ENCODE results near the gene ZBTB7C.

The ZBTB7C gene

DNA sequence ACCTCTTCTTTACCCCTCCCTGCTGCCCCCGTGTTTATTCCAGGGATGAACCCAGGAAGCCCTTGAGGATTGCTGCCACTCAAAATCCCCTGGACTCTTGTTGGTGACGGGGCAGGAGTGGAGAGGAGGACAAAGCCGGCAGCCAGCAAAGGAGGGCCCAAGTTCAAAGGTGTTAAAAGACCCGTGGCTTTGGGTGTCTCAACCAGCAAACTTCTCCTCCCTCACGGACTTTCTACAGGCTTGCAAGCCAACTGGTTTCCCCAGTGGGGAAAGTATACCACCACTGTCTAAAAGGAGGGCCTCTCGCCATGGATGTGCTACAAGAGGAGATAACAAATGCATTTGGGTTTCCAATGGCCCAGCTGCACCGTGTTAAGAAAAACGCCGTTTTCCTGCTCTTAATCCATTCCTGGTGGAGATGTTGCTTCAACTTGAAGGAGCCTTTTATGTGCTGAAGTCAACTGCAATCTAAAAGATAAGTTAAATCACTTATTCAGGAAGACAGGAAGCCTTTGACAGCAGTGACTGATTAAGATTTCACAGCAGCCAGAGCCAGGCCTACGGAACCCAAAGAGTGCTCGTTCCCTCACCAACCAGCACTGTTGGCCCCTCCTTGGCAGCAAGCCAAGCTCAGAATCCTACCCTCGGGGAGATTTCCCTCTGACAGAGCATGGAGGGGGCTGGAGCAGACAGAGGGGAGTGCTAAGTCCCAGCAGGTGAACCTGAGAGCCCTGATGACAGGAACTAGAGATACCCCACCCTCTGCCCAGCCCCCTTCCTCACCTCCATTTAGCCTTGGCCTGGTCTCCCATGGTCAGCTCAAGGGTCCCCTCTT is 57.8 kb downstream of the ZBTB7C start:
- DNase-seq: no peak

DNA sequence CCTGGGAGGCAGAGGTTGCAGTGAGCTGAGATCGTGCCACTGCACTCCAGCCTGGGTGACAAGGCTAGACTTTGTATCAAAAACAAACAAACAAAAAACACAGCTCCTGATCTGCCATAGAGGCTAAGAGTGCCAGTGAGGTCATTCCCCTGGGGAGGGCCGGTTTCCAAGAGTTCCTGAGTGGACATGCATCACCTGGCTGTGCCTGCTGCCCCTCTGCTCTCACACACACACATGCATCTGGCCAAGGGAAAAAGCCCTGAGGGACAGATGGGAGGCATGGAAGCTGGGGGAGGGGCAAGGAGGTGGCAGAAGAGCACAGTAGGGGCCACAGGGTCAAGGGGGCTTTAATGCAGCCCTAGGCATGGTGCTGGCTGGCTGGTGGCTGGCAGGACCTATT is 60.4 kb downstream of the ZBTB7C start:
- DNase-seq: no peak

DNA sequence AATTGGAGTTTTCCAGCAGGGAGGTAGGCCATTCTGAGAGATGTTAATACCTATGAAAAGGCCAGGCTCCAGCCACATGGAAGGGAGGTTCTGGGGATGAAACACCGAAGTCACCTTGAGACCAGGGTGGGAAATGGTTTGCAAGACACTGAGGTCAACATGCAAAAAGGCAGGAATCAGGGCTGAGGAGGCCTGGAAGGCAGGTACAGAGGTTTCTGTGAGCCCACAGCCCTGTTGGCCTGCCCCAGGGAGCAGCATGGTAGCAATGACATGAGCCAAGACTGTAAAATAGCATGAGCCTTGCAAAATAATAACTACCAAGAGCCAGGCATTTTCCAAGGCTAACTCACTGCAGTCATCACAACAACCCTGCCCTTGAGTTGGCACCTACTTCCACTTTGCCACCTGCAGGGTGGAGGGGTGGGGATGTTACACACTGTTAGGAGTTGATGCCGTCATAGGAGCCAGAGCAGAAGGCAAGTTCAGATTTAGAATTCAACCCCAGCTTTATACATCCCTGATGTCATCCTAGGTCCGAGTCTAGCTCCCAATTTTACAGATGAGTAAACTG is 61.3 kb downstream of the ZBTB7C start:
- DNase-seq: no peak

DNA sequence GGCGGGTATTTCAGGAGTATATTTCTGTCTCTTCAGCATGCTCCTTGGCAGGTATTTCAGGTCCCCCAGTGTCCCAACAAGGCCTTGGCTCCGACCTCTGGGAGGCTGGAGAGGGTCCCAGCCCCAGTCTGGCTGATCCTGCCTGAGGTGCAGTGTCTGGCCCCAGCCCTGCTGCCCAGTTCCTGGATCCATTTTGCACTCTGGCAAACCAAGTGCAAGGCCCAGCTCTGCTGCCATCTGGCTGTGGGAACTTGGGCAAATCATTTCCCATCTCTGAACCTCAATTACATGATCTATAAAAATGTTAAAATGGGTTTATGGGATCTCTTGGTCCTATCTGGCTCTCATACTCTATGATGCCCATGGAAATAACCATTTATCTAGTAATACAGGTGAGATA is 63.6 kb downstream of the ZBTB7C start:
- no peak for DNase-seq

DNA sequence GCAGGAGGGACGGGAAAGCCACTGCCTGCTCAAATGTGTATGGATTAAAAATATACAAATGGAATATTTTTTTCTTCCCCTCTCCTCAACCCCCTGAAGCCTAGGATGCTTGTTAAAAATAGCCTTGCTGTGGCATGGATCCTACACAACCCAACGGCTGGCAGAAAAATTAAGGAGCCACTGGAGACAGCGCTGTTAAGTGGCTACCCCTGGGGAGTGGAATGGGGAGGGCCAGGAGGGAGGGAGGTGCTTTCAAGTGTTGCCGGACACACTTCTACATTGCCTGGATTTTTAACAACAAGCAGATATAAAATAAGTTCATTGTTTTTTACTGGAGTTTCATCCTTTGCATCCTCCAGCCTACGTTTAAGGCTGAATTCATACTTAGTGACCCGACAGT is 66.6 kb downstream of the ZBTB7C start:
- DNase-seq: no peak

DNA sequence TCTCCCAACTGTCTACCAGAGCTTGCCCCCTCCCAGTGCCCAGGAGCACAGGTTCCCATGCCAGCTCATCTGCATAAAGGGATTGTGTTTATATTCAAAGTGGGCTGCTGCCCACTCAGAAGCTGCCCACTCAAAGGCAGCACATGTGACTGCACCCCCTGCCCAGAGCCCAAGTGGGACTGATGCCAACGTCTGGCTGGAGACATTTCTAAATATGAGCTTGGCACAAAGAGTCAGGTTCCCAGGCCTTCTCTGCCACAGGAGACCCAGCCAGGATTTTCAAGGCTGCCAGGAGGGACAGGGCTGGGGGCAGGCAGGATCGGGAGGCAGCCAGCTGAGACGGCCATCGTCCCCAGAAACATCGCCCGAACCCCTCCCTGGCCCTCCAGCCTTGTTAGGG is 67.1 kb downstream of the ZBTB7C start:
- no peak for DNase-seq

DNA sequence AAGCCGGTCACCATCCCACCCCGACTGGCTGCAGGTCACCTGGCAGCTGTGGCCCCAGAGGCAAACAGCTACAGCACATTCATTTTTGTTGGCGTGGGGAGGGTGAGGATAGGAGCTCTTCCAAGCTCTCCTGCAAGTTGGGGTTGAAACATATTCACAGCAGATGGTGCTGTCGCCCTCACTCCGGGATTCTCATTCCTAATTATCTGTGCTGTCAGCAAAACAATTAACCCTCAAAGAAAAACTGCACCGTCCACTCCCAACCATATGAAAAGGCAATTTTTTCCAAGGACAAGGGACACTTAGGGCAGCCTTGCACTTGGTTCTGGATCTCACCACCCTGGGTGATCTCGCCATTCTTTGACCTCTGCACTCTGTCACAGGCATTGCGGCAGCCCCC is 68.6 kb downstream of the ZBTB7C start:
- DNase-seq: no peak

DNA sequence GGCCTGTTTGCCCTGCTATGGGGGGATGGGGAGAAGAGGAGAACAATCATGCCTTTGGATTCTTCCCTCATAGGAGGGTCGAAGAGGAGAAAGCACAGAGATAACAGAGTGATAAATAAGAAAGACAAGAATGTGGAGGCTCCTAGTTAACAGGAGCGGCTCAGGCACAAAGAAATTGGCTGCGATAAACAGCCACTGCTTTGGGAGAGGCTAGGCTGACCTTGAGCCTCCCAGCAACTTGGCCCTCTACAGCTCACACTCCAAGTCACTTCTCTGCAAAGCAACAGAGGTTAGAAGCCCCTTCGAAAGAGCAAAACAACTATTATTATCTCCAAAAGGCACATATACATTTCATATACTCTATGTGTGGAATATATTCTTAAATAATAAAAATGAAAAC is 69.5 kb downstream of the ZBTB7C start:
- no peak for DNase-seq

DNA sequence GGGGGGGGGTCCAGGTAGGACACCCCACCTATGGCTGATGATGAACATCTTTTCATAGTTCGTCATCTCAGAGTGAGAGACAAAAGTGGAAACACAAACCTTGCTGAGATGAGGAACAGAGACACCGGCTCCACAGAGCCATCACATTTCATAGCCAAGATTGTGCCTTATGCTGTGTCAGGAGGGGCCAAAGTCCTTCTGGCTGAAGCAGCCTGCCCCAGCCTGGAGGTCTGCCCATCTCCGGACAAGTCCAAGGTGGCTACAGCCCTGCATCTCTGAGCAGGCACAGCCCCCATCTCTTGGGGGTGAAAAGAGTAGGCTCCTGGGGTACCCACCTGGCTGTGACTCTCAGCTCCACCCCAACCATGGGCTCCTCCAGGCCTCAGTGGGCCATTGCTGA is 70.3 kb downstream of the ZBTB7C start:
- DNase-seq: no peak

DNA sequence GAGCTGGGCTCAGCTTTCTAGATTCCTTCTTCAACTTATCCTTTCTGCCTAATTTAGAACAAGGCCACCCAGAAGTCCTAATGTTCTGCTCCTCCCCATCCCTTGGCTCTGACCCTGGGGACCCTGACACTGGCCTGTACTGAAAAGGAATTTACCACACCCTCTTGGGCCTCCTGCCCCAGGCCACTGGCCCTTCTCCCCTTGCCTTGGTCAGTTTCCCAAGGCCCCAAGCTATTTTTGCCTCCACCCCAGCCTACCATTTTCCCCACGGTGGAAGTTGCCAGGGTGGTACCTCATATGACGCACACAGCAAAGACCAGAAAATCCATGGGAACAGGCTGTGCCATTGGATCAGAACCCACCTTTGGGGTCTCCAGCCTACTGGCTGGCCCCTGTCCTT is 72.1 kb downstream of the ZBTB7C start:
- DNase-seq: no peak

DNA sequence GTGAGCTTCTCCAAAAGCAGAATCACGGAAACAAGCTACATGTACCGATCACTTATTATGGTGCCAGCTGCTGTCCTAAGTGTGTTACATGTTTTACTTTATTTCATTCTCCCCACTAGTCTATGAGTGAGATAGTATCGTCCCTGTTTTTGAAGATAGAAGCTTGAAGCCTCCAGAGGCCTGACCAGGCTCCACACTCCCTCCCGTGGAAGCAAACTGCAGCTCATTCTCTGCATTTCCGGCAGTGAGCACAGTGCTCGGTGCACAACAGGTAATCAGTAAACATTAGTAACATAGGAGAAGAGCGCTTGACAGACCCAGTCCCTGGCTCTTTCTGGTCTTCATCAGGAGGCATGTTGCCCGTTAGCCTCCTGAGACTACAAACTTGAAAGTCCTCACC is 72.9 kb downstream of the ZBTB7C start:
- DNase-seq: no peak

DNA sequence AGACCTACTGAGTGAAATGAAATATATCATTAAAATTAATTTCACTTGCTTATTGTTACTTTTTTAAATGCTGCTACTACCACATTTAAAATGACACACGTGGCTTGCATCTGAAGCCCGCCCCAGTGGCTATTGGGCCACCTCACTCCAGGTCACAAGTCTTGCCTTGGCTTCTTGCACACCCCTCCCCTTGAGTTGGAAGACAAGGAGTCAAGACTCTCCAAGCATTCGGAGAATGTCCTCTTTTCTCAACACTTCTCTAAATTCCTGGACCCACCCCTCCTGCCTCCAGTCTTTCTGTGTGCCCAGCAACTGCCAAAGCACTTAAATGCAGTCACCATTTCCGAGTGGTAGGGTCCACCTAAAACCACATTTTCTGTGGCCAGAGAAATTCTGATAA is 73.4 kb downstream of the ZBTB7C start:
- no peak for DNase-seq

DNA sequence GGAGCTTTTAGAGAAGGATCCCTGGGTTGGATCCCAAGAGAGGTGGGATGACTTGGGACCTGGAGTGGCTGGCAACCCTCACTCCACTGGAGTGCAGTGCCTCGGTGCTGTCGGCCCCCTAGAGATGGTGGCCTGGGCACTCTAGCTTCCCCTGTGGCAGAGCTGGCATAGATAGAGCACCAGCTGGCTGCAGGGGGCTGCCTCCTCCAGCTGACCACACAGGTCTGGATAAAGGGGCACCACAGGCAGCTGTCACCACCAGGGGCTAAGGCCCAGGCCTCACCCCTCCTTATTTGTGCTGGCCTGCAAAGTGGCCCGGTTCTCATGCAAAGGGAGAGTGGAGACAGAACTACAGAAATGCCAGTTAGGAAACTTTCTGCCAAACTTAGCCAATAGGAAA is 74.3 kb downstream of the ZBTB7C start:
- DNase-seq: no peak

DNA sequence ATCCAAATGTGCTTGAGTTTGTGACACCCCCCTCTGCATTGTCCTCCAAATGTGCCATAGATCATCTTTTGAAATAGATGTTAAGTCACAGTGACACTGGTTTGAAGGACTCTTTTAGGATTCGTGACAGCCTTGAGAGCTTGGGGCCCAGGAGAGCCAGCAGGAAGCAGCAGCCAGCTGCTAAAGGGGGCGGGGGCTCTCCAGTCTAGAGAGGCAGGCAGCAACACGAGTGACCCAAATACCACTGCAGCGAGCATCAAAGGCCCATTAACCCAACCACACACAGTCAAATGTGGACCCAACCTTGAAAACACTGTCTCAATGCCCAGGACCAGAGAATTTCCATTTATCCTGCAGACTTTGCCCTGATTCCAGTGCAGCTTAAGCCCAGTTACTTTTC is 75.6 kb downstream of the ZBTB7C start:
- DNase-seq: no peak

DNA sequence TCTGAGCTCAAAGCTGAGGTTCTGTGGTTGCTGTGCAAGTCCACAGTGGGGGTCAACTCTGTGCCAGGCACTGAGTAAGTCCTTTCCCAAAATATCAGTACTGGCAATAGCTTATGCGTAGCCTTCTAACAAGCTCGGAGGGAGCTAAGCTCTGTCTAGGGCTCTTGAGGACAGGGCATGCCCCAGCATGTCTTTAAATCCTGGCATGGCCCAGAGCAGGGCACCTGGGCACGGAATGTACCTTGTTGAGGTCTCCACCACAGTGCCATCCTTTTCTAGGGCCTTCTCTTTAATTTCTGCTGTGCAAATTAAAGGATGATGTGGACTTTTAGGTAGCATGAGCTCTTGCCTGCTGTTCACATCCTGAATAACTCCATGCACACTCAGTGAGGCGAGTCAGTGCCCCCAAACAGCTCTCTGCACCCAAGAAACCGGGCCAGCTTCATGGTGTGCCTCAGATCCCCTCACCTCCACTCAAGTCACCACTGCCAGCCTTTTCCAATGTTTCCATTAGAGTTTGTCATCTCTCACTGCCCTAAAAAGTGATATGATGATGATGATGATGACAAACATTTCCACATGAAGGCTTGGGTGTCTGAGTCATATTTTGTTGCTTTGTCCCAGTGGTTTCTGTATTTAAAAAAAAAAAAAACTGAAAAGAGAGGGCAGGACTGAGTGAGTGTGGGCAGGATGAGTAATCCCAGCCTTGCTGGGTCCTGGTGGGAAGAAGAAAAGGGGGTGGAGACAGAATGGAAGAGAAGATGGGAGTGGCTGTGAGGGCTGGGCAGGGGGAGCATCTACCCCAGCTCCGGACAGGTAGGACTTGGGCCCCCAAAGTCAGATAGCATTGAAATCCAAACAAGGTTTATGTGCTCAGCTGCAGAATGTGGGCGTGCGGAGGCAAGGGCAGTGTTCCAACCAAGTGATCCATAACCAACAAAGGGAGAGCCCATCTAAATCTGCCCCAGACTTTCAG is 78.9 kb downstream of the ZBTB7C start:
- DNase-seq: no peak

DNA sequence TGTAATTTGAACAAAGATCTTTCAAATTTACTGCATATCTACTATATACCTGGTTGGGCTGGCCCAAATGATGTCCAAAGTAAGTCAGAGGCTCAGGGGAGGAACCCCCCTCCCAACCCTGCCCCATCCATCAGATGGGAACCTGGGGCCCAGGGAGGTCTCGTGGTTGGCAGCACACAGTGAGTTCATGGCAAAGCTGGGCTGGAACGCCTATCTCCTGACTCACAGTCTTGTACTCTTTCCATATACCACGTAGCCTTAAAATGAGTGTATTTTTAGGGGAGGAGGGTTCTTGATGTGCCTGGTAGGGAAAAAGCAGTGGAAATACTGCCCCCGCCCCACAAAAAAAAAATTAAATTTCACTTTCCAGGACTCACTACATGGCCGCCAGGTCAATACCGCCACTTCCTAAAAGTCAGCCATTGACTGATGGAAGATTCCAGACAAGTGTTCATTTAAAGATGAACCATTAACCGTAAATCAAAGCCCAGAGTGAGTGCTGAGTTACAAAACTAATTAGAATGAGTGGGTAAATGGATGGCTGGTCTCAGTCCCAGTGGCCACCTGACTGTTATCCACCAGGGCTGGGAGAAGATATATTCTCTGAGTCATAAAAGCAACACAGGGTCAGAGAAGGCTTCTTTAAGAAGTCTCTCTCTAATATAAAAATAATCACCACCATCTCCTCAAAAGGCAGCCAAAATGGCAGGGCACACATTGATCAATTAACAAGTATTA is 80.5 kb downstream of the ZBTB7C start:
- no peak for DNase-seq

DNA sequence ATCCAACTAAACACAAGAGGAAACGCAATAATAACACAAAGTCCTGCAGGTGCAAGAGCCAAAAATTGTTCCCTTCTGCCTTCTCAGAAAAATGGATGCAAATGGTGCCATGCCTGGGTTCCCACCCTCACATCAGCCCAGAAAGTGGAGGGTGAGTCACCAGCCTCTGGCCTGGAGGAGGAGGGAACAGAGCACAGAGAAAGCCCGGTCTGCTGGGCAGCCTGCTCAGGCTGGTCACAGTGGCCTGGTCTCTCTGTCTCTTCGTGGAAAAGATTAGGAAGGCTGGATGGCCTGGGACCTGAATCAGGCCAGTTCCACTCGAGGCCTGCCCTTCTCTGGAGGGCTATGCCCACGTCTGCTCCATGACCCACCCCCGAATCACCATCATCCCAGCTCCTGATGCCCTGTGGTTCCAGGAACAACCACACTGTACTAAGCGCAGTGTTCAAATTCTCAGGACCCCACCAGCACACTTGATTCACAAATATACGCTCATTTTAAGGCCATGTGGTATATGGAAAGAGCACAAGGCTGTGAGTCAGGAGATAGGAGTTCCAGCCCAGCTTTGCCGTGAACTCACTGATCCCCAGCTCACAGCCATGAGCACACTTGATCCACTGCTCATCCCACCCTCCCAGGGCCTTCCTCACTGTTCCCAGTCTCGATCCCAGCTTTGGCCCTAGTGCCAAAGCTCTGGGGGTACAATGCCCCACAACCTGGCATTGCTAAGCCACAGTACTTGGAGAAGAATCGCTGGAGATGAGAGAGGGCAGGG is 82.1 kb downstream of the ZBTB7C start:
- no peak for DNase-seq

DNA sequence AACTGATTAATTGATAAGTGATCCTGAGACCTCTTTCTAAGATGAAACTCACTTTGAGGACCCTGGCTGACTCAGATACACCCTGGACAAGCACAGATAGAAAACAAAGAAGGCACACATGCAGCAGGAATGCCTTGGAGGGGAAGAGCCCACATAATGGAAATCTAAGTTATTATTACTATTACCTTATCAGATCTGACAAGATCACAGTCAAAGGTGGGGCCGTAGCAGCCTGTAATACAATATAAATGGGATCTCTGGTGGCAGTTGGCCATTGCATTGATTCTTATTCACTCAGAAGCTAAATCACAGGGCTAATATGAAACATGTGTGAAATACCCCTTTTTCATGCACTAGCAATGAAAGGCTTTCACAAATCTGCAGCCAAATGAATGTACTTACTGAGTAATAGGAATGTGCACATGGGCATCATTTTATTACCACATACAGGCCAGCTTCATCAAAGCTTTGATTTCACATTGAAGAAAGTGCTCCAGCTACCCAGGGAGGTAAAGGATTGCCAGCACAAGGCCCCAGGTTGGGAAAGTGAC is 84.0 kb downstream of the ZBTB7C start:
- DNase-seq: no peak

DNA sequence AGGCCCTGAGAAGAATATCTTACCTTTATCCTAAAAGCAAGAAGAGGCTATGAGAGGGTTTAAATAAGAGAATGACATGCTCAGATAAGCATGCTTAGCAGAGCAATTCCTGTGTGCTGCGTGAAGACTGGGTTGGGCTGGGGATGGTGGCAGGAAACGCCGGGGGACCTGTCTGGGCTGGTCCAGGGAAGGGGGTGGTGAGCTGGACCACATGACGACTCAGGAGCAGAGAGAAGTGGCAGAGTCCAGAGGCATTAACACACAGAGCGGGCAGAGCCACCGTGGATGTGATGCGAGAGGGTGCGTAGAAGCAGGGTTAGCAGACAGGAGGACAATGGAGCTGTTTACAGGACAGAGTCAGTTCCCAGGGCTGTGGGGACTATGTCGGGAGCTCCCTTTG is 84.5 kb downstream of the ZBTB7C start:
- no peak for DNase-seq

DNA sequence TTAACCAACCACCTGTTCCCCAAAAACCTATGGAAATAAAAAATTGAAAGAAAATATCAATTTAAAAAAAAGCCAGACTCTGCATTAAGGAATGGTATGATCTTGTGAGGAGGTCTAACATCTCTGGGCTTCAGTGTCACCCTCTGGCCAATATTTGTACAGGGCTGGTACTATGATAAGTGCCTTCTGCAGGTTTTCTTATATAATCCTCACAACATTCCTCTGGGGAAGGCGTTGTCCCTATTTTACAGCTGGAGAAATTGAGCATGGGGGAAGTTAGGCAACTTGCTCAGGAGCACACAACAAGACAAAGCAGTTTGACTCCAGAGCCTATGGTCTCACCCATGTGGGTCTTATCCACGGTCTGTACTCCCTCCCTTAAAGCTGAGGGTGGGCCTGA is 86.0 kb downstream of the ZBTB7C start:
- DNase-seq: no peak

DNA sequence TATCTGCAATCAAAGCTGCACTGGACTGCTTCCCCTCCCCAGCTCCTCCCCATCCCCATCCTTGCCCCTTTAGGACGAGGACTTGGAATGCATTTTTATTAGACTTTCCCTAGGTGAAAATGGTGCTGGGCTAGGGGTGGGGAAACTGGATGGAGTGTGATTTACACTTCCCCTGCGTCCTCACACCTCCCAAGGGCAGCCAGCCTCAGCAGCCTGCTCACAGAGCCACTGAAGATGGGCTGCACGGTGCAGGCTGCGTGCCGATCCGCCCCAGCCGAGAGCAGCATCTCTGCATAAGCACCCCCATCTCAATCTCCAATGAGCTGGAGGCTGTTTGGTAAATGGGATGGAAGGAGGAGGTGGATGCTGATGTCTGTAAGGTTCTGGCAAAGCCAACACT is 87.6 kb downstream of the ZBTB7C start:
- no peak for DNase-seq

DNA sequence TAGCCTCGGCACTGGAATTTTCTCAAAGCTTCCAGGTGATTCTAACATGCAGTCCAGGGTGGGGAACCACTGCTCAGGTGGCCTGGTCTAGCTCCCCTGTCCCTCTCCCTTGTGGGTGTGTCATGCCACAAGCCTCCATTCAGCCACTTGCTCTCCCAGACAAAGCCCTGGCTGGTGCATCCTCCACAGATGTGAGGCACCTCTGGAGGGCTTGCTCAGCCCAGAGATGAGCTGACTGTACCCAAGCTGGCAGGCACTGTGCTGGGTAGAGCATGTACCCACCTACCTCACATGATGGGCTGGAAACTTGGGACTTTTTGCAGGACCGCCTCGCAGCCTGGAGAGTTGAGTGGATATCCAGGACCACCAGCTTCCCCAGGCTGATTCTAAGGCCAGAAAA is 88.1 kb downstream of the ZBTB7C start:
- no peak for DNase-seq
